Activated T-helper 1 cell treated with anti-CD3 and anti-CD28 coated beads, Interleukin-12 subunit alpha, Interleukin-12 subunit beta, Interleukin-2, Interleukin-4 antibody, amounts not matched to agents 30 ng/mL and 10 ng/mL and 1 ng/mL, durations not matched to agents 14 hours and 24 hours and 36 hours (primary cell): Measurements from ENCODE around the gene ZNF337. TPM values are rescaled to one million over a fixed set of nuclear protein-coding genes. Genes with fewer than 3 reads are reported as not detected.
"Not testable (repeated sequence)": the region's sequence is repeated elsewhere in the genome, so short reads cannot be mapped to it uniquely, and the experiment has no call there.

Experiments used
- DNase-seq: peaks from one replicate; pipeline ENCODE4 v3.0.0; 2021; ENCODE audit warnings: low spot score
- H3K27ac Mint-ChIP-seq: one replicate; pipeline ENCODE4 v1.8.0; 2021; ENCODE audit warnings: mild to moderate bottlenecking, mixed read lengths
- H3K27me3 Mint-ChIP-seq: one replicate; pipeline ENCODE4 v1.8.0; 2022; ENCODE audit warnings: mild to moderate bottlenecking, moderate library complexity, mixed read lengths; ENCODE audit not compliant: insufficient read depth
- H3K36me3 Mint-ChIP-seq: one replicate; pipeline ENCODE4 v1.8.0; 2021; ENCODE audit warnings: low read depth, mixed read lengths
- H3K4me1 Mint-ChIP-seq: one replicate; pipeline ENCODE4 v1.8.0; 2021; ENCODE audit warnings: low read depth, mixed read lengths
- H3K4me3 Mint-ChIP-seq: one replicate; pipeline ENCODE4 v1.8.0; 2021; ENCODE audit warnings: mild to moderate bottlenecking, moderate library complexity, mixed read lengths
- H3K9me3 Mint-ChIP-seq: one replicate; pipeline ENCODE4 v1.8.0; 2021; ENCODE audit warnings: mixed read lengths
- intact Hi-C: fragments of 100-400 bp; cut with micrococcal nuclease; formaldehyde crosslinking; loops from one replicate; pipeline ENCODE4 v1.15.1; 2024
- total RNA-seq: library from RNA; stranded (reverse); gene quantifications from 2 replicates; pipeline ENCODE4 v1.2.3, GENCODE V29; 2022

The ZNF337 gene
- total RNA-seq, 1 donor from 2014 or later, result 13.9 TPM

DNA sequence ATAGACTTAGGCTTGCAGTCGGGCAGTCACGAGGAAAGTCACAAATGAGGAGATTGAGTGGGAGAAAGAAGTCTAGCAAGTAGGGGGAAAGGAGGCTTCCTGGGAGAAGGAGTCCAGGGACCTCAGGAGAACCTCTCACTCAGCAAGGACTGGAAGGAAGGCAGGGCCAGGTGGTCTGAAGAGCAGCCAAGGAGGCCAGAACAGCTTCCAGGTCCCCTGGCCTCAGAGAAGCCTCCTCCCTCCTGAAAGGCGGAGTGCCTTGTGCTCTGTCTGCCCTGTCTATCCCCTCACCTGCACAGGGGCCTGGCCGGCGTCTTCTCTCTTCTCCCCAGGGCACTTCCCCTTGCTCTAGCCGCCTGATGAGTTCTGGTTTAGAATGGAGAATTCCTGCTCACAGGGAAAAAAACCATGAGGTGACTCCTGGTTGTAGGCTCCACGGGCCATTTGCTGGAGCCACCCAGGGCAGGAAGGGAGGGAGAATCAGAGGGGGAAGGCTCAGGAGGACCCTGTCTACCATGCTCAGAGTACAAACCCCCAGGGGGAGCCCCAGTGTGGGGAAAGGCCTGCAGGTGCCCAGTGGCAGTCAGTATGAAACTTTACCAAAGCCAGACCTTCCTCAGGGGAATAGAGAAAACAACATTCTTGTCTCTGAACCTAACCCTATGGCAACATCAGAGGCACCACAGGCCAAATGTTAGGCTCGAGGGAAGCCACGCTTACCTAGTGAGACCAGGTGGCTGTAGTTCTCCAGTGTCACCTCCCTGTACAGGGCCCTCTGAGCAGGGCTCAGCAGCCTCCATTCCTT, 11.2 kb downstream of the ZNF337 start:
- Mint-ChIP-seq H3K4me1 (peaks cover 6% of the 10 kb centered on the region), H3K27ac (no peak overlapping the region), H3K27me3 (no peaks in the 10 kb centered on the region), H3K36me3 (peaks cover 34% of the 10 kb centered on the region), H3K4me3 (no peak overlapping the region), H3K9me3 (no peaks in the 10 kb centered on the region)
- no peak for DNase-seq
- intact Hi-C loops, result no loop called here

DNA sequence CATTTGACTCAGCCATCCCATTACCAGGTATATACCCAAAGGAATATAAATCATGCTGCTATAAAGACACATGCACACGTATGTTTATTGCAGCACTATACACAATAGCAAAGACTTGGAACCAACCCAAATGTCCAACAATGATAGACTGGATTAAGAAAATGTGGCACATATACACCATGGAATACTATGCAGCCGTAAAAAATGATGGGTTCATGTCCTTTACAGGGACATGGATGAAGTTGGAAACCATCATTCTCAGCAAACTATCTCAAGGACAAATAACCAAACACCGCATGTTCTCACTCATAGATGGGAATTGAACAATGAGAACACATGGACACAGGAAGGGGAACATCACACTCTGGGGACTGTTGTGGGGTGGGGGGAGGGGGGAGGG, 12.8 kb downstream of the ZNF337 start:
- H3K9me3 Mint-ChIP-seq, DNase-seq, H3K27me3 Mint-ChIP-seq, H3K27ac Mint-ChIP-seq, H3K4me3 Mint-ChIP-seq, intact Hi-C loops, H3K4me1 Mint-ChIP-seq: not testable (repeated sequence)
- peaks cover 36% of the 10 kb centered on the region for H3K36me3 Mint-ChIP-seq

DNA sequence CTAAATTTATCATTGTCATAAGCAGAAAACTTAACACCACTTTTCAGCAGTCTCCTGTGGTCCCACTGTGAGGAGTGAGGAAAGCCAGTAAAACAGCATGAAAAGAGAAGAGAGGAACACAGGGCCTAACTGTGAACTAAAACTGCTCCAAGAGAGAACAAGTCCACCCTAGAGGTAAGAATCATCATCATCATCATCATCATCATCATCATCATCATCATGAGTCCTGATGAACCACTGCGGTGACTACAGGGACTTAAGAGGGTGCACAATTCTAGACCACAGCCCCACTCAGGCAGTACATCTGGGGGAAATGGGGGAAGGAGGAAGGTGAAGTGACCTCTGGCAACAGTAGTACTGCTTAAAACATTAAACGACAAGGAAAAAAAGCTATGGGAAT, 13.6 kb downstream of the ZNF337 start:
- no peak for DNase-seq
- H3K9me3 Mint-ChIP-seq, result no peaks in the 10 kb centered on the region
- no peak overlapping the region for H3K27ac Mint-ChIP-seq
- H3K4me1 Mint-ChIP-seq, result peaks cover 6% of the 10 kb centered on the region
- H3K4me3 Mint-ChIP-seq, result no peak overlapping the region
- intact Hi-C loops, result no loop called here
- H3K27me3 Mint-ChIP-seq, result no peaks in the 10 kb centered on the region
- peaks cover 36% of the 10 kb centered on the region for H3K36me3 Mint-ChIP-seq

DNA sequence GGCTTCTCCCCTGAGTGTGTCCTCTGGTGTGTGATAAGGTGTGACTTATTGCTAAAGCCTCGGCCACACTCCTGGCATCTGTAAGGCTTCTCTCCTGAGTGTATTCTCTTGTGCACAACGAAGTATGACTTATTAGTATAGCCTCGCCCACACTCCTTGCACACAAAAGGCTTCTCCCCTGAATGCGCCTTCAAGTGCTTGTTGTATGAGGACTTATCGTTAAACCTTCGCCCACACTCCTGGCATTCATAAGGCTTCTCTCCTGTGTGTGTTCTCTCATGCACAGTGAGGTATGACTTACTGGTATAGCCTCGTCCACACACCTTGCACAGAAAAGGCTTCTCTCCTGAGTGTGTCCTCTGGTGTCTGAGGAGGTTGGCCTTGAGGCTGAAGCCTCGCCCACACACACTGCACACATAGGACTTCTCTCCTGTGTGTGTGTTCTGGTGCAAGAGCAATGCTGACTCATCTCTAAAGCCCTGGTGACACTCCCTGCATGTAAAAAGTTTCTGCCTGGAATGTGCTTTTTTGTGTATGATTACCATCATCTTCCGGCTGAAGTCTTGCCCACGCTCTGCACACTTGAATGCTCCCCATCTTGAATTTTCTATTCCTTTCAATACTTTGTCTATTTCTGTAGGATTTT, 20.4 kb downstream of the ZNF337 start:
- no peak overlapping the region for H3K27ac Mint-ChIP-seq
- no peaks in the 10 kb centered on the region for H3K9me3 Mint-ChIP-seq
- intact Hi-C loops, result no loop called here
- H3K36me3 Mint-ChIP-seq, result peaks cover 43% of the 10 kb centered on the region
- no peak overlapping the region for H3K4me3 Mint-ChIP-seq
- DNase-seq, result no peak
- peaks cover 11% of the 10 kb centered on the region for H3K4me1 Mint-ChIP-seq
- H3K27me3 Mint-ChIP-seq, result no peaks in the 10 kb centered on the region

DNA sequence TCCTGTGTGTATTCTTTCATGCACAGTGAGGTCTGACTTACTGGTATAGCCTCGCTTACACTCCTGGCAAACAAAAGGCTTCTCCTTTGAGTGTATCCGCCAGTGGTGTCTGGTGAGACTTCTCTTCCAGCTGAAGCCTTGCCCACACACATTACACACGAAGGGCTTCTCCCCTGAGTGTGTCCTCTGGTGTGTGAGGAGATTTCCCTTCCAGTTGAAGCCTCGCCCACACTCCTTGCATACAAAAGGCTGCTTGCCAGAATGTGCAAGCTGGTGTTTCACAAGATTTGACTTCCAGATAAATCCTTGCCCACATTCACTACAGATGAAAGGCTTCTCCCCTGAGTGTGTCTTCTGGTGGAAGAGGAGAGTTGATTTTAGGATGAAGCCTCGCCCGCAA, 21.5 kb downstream of the ZNF337 start:
- Mint-ChIP-seq H3K27me3 (no peaks in the 10 kb centered on the region), H3K9me3 (no peaks in the 10 kb centered on the region), H3K36me3 (peaks cover 40% of the 10 kb centered on the region), H3K4me3 (no peak overlapping the region), H3K27ac (no peak overlapping the region), H3K4me1 (peaks cover 11% of the 10 kb centered on the region)
- intact Hi-C loops, result no loop called here
- no peak for DNase-seq

DNA sequence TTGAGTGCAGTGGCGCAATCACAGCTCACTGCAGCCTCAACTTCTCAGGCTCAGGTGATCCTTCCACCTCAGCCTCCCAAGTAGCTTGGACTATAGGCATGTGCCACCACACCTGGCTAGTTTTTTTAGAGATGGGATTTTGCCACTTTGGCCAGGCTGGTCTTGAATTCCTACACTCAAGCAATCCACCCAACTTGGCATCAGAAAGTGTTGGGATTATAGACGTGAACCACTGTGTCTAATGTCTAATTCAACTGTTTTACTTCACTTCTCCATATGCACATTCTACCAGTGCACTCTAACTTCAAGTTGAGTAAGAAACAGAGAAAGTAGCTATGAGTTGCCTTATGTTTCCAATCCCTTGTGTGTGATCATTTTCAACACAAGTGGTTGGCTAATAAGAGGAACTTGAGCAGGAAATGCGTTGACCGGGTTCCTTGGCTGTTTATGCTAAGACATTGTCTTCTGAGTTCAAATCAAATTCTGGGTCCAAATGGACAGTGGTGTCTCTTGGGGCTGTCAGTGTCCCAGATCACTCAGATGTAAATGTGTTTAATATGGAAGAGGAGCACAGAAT, 23.9 kb downstream of the ZNF337 start:
- no peaks in the 10 kb centered on the region for H3K9me3 Mint-ChIP-seq
- H3K4me1 Mint-ChIP-seq, result peaks cover 11% of the 10 kb centered on the region
- intact Hi-C loops, result no loop called here
- H3K36me3 Mint-ChIP-seq, result peaks cover 35% of the 10 kb centered on the region
- no peak overlapping the region for H3K4me3 Mint-ChIP-seq
- H3K27ac Mint-ChIP-seq, result no peak overlapping the region
- no peaks in the 10 kb centered on the region for H3K27me3 Mint-ChIP-seq
- no peak for DNase-seq

DNA sequence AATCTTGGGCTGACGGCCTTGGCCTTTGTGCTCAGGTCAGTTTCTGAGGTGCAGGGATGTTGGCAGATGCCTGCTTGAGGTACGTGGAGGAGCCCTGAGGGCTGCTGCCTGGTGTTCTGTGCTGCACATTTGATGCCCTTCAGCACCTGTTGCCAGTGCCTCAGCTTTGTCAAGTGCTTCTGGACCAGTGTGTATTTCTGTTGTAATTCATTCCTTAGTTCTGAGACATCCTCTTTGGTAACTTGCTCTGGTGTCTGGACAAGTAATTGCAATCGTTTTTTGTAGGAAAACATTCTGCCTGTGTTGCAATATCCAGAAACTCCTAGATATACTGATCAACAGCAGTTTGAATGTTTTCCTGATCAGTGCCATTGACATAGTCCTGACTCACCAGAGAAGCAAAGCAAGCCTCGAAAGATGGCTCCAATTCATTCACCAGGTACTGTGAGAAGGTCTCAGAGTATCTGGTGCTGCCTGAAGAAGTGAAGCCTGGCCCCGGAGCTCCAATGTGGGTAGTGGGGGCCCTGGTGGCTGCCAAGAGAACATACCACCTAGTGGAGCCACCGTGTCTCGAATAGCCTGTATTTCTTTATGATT, 26.7 kb downstream of the ZNF337 start:
- intact Hi-C loops, result no loop called here
- no peaks in the 10 kb centered on the region for H3K9me3 Mint-ChIP-seq

DNA sequence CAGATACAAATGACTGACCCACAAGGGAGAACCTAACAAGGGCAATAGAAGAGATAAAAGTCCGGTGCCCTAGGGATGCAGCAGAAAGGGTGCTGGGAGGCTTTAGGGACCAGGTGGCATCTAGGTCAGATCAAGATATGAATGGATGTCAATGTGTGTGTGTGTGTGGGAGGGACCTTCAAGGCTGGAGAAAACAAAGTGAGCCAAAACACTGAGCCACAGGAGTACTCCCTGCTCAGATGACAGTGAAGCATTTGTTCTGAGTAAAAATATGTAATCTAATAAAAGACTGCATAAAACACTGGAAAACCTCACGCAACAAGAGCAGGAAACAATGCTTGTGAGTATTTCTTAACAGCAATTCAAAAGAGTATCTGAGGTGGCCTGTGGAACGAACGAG, 28.2 kb downstream of the ZNF337 start:
- no peak overlapping the region for H3K4me3 Mint-ChIP-seq
- H3K4me1 Mint-ChIP-seq, result no peaks in the 10 kb centered on the region
- no peak overlapping the region for H3K27ac Mint-ChIP-seq
- intact Hi-C loops, result no loop called here
- H3K9me3 Mint-ChIP-seq, result no peaks in the 10 kb centered on the region
- no peaks in the 10 kb centered on the region for H3K27me3 Mint-ChIP-seq
- no peak for DNase-seq
- H3K36me3 Mint-ChIP-seq, result peaks cover 4% of the 10 kb centered on the region

More for the DNA sequence above, 26.7 kb downstream of the ZNF337 start:
- Mint-ChIP-seq H3K4me1 (no peaks in the 10 kb centered on the region), H3K36me3 (peaks cover 13% of the 10 kb centered on the region), H3K4me3 (no peak overlapping the region), H3K27me3 (no peaks in the 10 kb centered on the region), H3K27ac (no peak overlapping the region)
- no peak for DNase-seq

DNA sequence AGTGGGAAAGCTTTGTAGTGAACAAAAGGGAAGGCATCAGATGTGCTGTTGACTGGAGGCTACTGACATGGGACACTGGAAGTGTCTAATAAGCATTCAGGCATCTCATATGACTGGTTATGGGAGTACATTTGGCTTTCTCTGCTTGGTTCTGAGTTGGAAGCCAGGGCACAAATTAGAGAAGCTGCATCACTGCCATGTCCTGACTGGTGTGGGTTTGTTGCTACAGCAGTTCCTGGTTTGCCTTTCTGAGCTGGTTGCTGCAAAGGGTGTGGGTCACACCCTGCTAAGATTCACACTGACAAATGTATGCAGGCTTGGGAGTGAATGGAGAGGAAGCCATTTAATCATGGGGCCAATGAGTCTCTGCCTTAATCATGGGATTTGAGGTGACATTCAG, 36.7 kb downstream of the ZNF337 start:
- no peak overlapping the region for H3K27ac Mint-ChIP-seq
- H3K4me3 Mint-ChIP-seq, result no peak overlapping the region
- intact Hi-C loops, result no loop called here
- no peaks in the 10 kb centered on the region for H3K27me3 Mint-ChIP-seq
- H3K36me3 Mint-ChIP-seq, result no peaks in the 10 kb centered on the region
- H3K9me3 Mint-ChIP-seq, result no peaks in the 10 kb centered on the region
- DNase-seq, result no peak
- H3K4me1 Mint-ChIP-seq, result peaks cover 12% of the 10 kb centered on the region

DNA sequence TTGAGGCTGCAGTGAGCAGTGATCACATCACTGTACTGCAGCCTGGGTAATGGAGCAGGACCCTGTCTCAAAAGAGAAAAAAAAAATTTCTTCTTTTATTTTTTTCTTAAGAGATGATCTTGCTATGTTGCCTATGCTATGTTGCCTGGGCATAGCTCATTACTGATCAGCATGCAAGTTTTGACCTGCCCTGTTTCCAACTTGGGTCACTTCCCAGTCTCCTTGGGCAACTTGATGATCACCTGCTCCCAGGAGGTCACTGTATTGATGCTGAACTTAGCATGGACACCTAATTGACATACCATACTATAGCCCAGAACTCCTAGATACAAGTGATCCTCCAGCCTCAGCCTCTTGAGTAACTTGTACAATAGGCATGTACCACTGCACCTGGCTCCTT, 42.2 kb downstream of the ZNF337 start:
- Mint-ChIP-seq H3K36me3 (no peaks in the 10 kb centered on the region), H3K27ac (no peak overlapping the region), H3K9me3 (no peaks in the 10 kb centered on the region), H3K4me1 (peaks cover 8% of the 10 kb centered on the region), H3K27me3 (no peaks in the 10 kb centered on the region), H3K4me3 (no peak overlapping the region)
- intact Hi-C loops, result no loop called here
- no peak for DNase-seq

DNA sequence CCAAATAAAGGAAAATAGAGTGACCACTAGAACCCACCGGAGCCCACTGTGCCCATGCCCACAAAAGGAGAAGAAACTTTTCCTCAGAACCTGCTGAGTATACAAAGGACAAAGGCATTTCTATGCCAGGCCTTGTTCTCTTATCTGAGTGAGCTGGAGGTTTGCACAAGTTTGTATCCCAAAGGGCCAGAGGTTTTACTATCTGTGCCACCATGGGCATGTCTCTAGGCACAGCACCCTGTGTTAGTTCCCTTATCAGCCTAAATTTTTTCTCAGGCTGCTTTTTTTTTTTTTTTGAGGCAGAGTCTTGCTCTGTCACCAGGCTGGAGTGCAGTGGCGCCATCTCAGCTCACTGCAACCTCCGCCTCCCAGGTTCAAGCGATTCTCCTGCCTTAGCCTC, 43.8 kb downstream of the ZNF337 start:
- H3K27me3 Mint-ChIP-seq, H3K4me3 Mint-ChIP-seq, H3K27ac Mint-ChIP-seq, intact Hi-C loops, H3K9me3 Mint-ChIP-seq, H3K4me1 Mint-ChIP-seq, DNase-seq, H3K36me3 Mint-ChIP-seq: not testable (repeated sequence)

DNA sequence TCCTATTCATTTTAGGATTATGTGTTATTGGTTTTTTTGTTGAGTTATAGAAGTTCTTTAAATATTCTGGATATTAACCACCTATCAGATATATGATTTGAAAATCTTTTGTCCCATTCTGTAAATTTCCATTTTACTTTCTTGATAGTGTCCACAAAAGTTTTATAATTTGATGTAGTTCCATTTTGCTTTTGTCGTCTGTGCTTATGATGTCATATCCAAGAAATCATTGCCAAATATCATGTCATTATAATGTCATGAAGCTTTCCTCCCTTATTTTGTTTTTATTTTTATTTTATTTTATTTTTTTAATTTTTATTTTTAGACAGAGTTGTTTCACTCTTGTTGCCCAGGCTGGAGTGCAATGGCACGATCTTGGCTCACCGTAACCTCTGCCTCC, 51.8 kb downstream of the ZNF337 start:
- DNase-seq, result no peak
- Mint-ChIP-seq H3K9me3 (no peaks in the 10 kb centered on the region), H3K27ac (no peak overlapping the region), H3K4me3 (no peak overlapping the region), H3K4me1 (no peaks in the 10 kb centered on the region), H3K36me3 (peaks cover 5% of the 10 kb centered on the region), H3K27me3 (no peaks in the 10 kb centered on the region)
- intact Hi-C loops, result no loop called here

DNA sequence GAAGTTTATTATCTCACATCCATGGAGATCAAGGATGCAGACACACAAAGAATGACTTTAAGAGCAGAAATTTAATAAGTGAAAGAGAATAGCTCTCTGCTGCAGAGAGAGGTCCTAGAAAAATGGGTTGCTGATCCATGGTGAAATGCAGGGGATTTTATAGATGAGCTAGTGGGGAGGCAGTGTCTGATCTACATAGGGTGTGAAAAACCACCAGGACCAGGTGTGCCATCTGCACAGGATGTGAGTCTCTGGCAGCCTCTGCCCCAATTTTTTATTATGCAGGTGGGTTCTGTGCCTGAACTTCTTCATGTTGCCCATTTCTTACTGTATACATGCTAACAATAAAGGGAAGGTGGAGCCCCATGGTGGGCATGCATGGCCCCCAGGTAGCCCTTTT, 52.9 kb downstream of the ZNF337 start:
- no peaks in the 10 kb centered on the region for H3K27me3 Mint-ChIP-seq
- intact Hi-C loops, result no loop called here
- no peaks in the 10 kb centered on the region for H3K9me3 Mint-ChIP-seq
- H3K27ac Mint-ChIP-seq, result no peak overlapping the region
- no peaks in the 10 kb centered on the region for H3K4me1 Mint-ChIP-seq
- no peak overlapping the region for H3K4me3 Mint-ChIP-seq
- no peak for DNase-seq
- H3K36me3 Mint-ChIP-seq, result peaks cover 6% of the 10 kb centered on the region
